ENCODE measurements around the gene E2F6. TPM values are rescaled to one million over a fixed set of nuclear protein-coding genes. Genes with fewer than 3 reads are reported as not detected.

Gene E2F6
- polyA plus RNA-seq, 3 donors: 3.5 to 6.4 (median 3.7) TPM

GRCh38 chr2:11480859-11481258 lies 14.9 kb upstream of the E2F6 start:
- Histone ChIP-seq H2AFZ (ENCODE audit: insufficient read depth, low read depth, low read length, poor library complexity, severe bottlenecking) (no peak overlapping the region), H3K4me3 (replicated peaks in 1 of 3; ENCODE audit: low read depth in 2 of 3, low read length in 3 of 3) (no peak overlapping the region), H3K27me3 (ENCODE audit: control insufficient read depth in 2 of 2, insufficient read depth in 2 of 2, low read length in 2 of 2) (peaks cover 61 to 69% of the 10 kb centered on the region in 2 donors), H3K4me1 (ENCODE audit: control insufficient read depth in 1 of 2, insufficient read depth in 2 of 2, low read length in 2 of 2) (peaks cover 0 to 2% of the 10 kb centered on the region in 2 donors), H3K79me2 (ENCODE audit: insufficient read depth, low read length) (no peaks in the 10 kb centered on the region), H3K27ac (ENCODE audit: low read depth in 1 of 2, low read length in 2 of 2) (no peak overlapping the region), H3K36me3 (replicated peaks in 1 of 2; ENCODE audit: control insufficient read depth in 1 of 2, insufficient read depth in 2 of 2, low read length in 2 of 2) (no peaks in the 10 kb centered on the region), H3K9me3 (replicated peaks in 1 of 2; ENCODE audit: control insufficient read depth in 1 of 2, insufficient read depth in 1 of 2, low read length in 2 of 2) (peaks cover 0 to 17% of the 10 kb centered on the region in 2 donors), H4K20me1 (ENCODE audit: insufficient read depth, low read length) (no peaks in the 10 kb centered on the region), H3K9ac (ENCODE audit: insufficient read depth, low read length, poor library complexity, severe bottlenecking) (no peak overlapping the region), H3K4me2 (replicated peaks; ENCODE audit: extremely low read depth, low read length, poor library complexity, severe bottlenecking) (no peak overlapping the region)
- Mint-ChIP-seq H3K27ac (peak overlapping the region in 1 of 7 donors; percentile 37), H3K9me3 (peaks cover 0 to 10% (median 4%) of the 10 kb centered on the region in 7 donors), H3K4me1 (peaks cover 6% of the 10 kb centered on the region), H3K27me3 (ENCODE audit: low read depth in 3 of 3) (peaks cover 60 to 72% (median 67%) of the 10 kb centered on the region in 3 donors), H3K36me3 (peaks cover 2% of the 10 kb centered on the region in 2 donors), H3K4me3 (peak overlapping the region in 1 of 2 donors; percentile 33)
- 69% methylated on average over 2 of the region's 7 CpGs for WGBS (ENCODE audit: insufficient coverage)
- DNase-seq: no peak
- intact Hi-C loops (cut with micrococcal nuclease): no loop called here
- no peak for TF ChIP-seq CTCF (IDR thresholded peaks at IDR 0.05)

GRCh38 chr2:11480406-11480805 lies 14.4 kb upstream of the E2F6 start:
- WGBS (ENCODE audit: insufficient coverage): 100% methylated on average over 1 of the region's 4 CpGs

More at GRCh38 chr2:11480406-11480805, 14.4 kb upstream of the E2F6 start:
- no peak overlapping the region for H3K4me3 ChIP-seq (replicated peaks in 1 of 3; ENCODE audit: low read depth in 2 of 3, low read length in 3 of 3)
- Mint-ChIP-seq H3K4me3 (peak overlapping the region in 1 of 2 donors; percentile 33), H3K36me3 (peaks cover 2% of the 10 kb centered on the region in 2 donors), H3K27ac (no peak overlapping the region), H3K9me3 (peaks cover 0 to 10% (median 4%) of the 10 kb centered on the region in 7 donors), H3K4me1 (peaks cover 6% of the 10 kb centered on the region), H3K27me3 (ENCODE audit: low read depth in 3 of 3) (peaks cover 55 to 67% (median 64%) of the 10 kb centered on the region in 3 donors)
- no peaks in the 10 kb centered on the region for H4K20me1 ChIP-seq (ENCODE audit: insufficient read depth, low read length)
- intact Hi-C loops (cut with micrococcal nuclease): no loop called here
- no peaks in the 10 kb centered on the region for H3K36me3 ChIP-seq (replicated peaks in 1 of 2; ENCODE audit: control insufficient read depth in 1 of 2, insufficient read depth in 2 of 2, low read length in 2 of 2)
- H3K4me1 ChIP-seq (ENCODE audit: control insufficient read depth in 1 of 2, insufficient read depth in 2 of 2, low read length in 2 of 2): peaks cover 0 to 2% of the 10 kb centered on the region in 2 donors
- no peak overlapping the region for H3K27ac ChIP-seq (ENCODE audit: low read depth in 1 of 2, low read length in 2 of 2)
- no peak for DNase-seq
- no peak overlapping the region for H2AFZ ChIP-seq (ENCODE audit: insufficient read depth, low read depth, low read length, poor library complexity, severe bottlenecking)
- peaks cover 0 to 17% of the 10 kb centered on the region in 2 donors for H3K9me3 ChIP-seq (replicated peaks in 1 of 2; ENCODE audit: control insufficient read depth in 1 of 2, insufficient read depth in 1 of 2, low read length in 2 of 2)
- peaks cover 57 to 65% of the 10 kb centered on the region in 2 donors for H3K27me3 ChIP-seq (ENCODE audit: control insufficient read depth in 2 of 2, insufficient read depth in 2 of 2, low read length in 2 of 2)
- TF ChIP-seq CTCF (IDR thresholded peaks at IDR 0.05): no peak
- H3K4me2 ChIP-seq (replicated peaks; ENCODE audit: extremely low read depth, low read length, poor library complexity, severe bottlenecking): no peak overlapping the region
- no peak overlapping the region for H3K9ac ChIP-seq (ENCODE audit: insufficient read depth, low read length, poor library complexity, severe bottlenecking)
- H3K79me2 ChIP-seq (ENCODE audit: insufficient read depth, low read length): no peaks in the 10 kb centered on the region

Data from CD14-positive monocyte (primary cell).